Aorta (tissue), 5 donors: ENCODE data around the gene PGAM1. TPM values are rescaled to one million over a fixed set of nuclear protein-coding genes. Genes with fewer than 3 reads are reported as not detected.
"Not testable (repeated sequence)": the region's sequence is repeated elsewhere in the genome, so short reads cannot be mapped to it uniquely, and the experiment has no call there.

Experiments
- ATAC-seq: fragments of 200-7000 bp; cut with Tn5 transposase; one replicate; pipeline ENCODE4 v1.9.1; 2022; ENCODE audit warnings: moderate library complexity; ENCODE audit not compliant: low FRiP score
- DNase-seq, 2 donors: peaks; one replicate each; pipeline ENCODE4 v3.0.0-alpha.2; 2020
- H3K27ac ChIP-seq, 2 donors: one replicate each; pipeline ENCODE4 v1.5.1; 2013; ENCODE audit warnings: low read length in 2 of 2, mild to moderate bottlenecking in 2 of 2, moderate library complexity in 2 of 2, control low read depth in 1 of 2, inconsistent platforms in 1 of 2, low read depth in 1 of 2
- H3K27me3 ChIP-seq, 2 donors: one replicate each; pipeline ENCODE4 v1.6.1; 2013; ENCODE audit warnings: control low read depth in 1 of 2, low read length in 1 of 2, mild to moderate bottlenecking in 1 of 2, moderate library complexity in 1 of 2; ENCODE audit not compliant: insufficient read depth in 2 of 2, control insufficient read depth in 1 of 2
- H3K36me3 ChIP-seq, 2 donors: one replicate each; pipeline ENCODE4 v1.6.1; 2013; ENCODE audit warnings: control low read depth in 1 of 2, low read length in 1 of 2, mild to moderate bottlenecking in 1 of 2; ENCODE audit not compliant: insufficient read depth in 2 of 2, control insufficient read depth in 1 of 2
- H3K4me1 ChIP-seq, 2 donors: one replicate each; pipeline ENCODE4 v1.6.1; 2013; ENCODE audit warnings: low read length in 2 of 2, control low read depth in 1 of 2, mild to moderate bottlenecking in 1 of 2, moderate library complexity in 1 of 2; ENCODE audit not compliant: insufficient read depth in 2 of 2, control insufficient read depth in 1 of 2
- H3K4me3 ChIP-seq, 2 donors: one replicate each; pipeline ENCODE4 v1.5.1; 2013; ENCODE audit warnings: low read length in 2 of 2, control low read depth in 1 of 2, mild to moderate bottlenecking in 1 of 2
- H3K9me3 ChIP-seq: one replicate; pipeline ENCODE4 v1.6.1; 2013; ENCODE audit warnings: mild to moderate bottlenecking, low read length; ENCODE audit not compliant: control insufficient read depth
- WGBS, 2 donors: extraction: QIAGEN DNeasy Blood & Tissue Kit; methylation state at CpG; one replicate each; pipeline ENCODE4 v1.1.7; 2013; 5-methylcytosine and 5-hydroxymethylcytosine counted together
- intact Hi-C, 2 donors: fragments of 100-400 bp; cut with DNase I; formaldehyde crosslinking; loops; one replicate each; pipeline versions ENCODE4 v1.14.2 to v1.15.0; 2022
- polyA plus RNA-seq, 2 donors: library from polyadenylated mRNA; stranded (reverse); fragments of 200-250 nt; gene quantifications; one replicate each; pipeline ENCODE4 v1.2.3, GENCODE V29; 2013
- total RNA-seq, 2 donors: library from RNA; stranded (reverse); fragmentation: NEBNext Ultra II Directional; extraction: Animal tissue kit (Norgen Biotek cat#: 25700); gene quantifications; one replicate each; pipeline ENCODE4 v1.2.1, GENCODE V29; 2021
- donor health status: healthy with polysubstance abuse.
- donor health status: Bipolar disorder and iron deficiency.
- donor health status: DM: no; HTN: no; CAD: no.
- donor health status: DM: no; HTN: no; CAD: no.
- donor health status: DM: yes; HTN: yes; CAD: no.

The PGAM1 gene
- total and polyA plus RNA-seq, 4 donors, result 134 to 189 (median 146) TPM

GRCh38 chr10:97468781-97469180 is 42.8 kb downstream of the PGAM1 start:
- H3K4me1 ChIP-seq, H3K27ac ChIP-seq, DNase-seq, intact Hi-C loops, H3K9me3 ChIP-seq, H3K27me3 ChIP-seq, H3K4me3 ChIP-seq, ATAC-seq: not testable (repeated sequence)
- H3K36me3 ChIP-seq, result peaks cover 7 to 28% of the 10 kb centered on the region in 2 donors
- WGBS, 2 donors, result 94 to 95% methylated on average over 10 to 12 of the region's 12 CpGs

- no peak overlapping the region for H3K27ac ChIP-seq
- no peak for DNase-seq
- peaks cover 10 to 16% of the 10 kb centered on the region in 2 donors for H3K36me3 ChIP-seq
- 96 to 98% methylated on average over 4 of the region's 4 CpGs for WGBS, 2 donors
- peaks cover 0 to 2% of the 10 kb centered on the region in 2 donors for H3K4me1 ChIP-seq
- H3K27me3 ChIP-seq, result no peaks in the 10 kb centered on the region
- no peak overlapping the region for H3K4me3 ChIP-seq
- no peak for ATAC-seq
- no peaks in the 10 kb centered on the region for H3K9me3 ChIP-seq
- intact Hi-C loops, result no loop called here
Observed at GRCh38 chr10:97474918-97475317, 48.9 kb downstream of the PGAM1 start.

GRCh38 chr10:97475936-97476594 is 50.1 kb downstream of the PGAM1 start:
- Histone ChIP-seq H3K4me1 (peaks cover 0 to 2% of the 10 kb centered on the region in 2 donors), H3K9me3 (no peaks in the 10 kb centered on the region), H3K4me3 (no peak overlapping the region), H3K27ac (no peak overlapping the region), H3K27me3 (no peaks in the 10 kb centered on the region), H3K36me3 (peaks cover 10% of the 10 kb centered on the region in 2 donors)
- intact Hi-C loops, result no loop called here
- WGBS, 2 donors, result 61 to 64% methylated on average over 2 of the region's 2 CpGs
- DNase-seq (no peak), ATAC-seq (no peak)

GRCh38 chr10:97479410-97479809 is 53.4 kb downstream of the PGAM1 start:
- H3K27ac ChIP-seq, H3K4me3 ChIP-seq, H3K4me1 ChIP-seq, DNase-seq, ATAC-seq, H3K36me3 ChIP-seq, intact Hi-C loops, H3K27me3 ChIP-seq, H3K9me3 ChIP-seq: not testable (repeated sequence)
- 73 to 74% methylated on average over 4 of the region's 4 CpGs for WGBS, 2 donors

GRCh38 chr10:97479939-97480338 is 53.9 kb downstream of the PGAM1 start:
- no peak overlapping the region for H3K27ac ChIP-seq
- H3K36me3 ChIP-seq, result peaks cover 8 to 10% of the 10 kb centered on the region in 2 donors
- H3K9me3 ChIP-seq, result no peaks in the 10 kb centered on the region
- no peak for DNase-seq
- intact Hi-C loops, result no loop called here
- no peak for ATAC-seq
- H3K4me1 ChIP-seq, result peaks cover 0 to 2% of the 10 kb centered on the region in 2 donors
- H3K4me3 ChIP-seq, result no peak overlapping the region
- no peaks in the 10 kb centered on the region for H3K27me3 ChIP-seq
- 66 to 72% methylated on average over 9 of the region's 9 CpGs for WGBS, 2 donors

GRCh38 chr10:97481071-97481470 is 55.1 kb downstream of the PGAM1 start:
- intact Hi-C loops, result no loop called here
- ATAC-seq (no peak), DNase-seq (no peak)
- H3K4me3 ChIP-seq, result no peak overlapping the region
- peaks cover 0 to 2% of the 10 kb centered on the region in 2 donors for H3K4me1 ChIP-seq
- WGBS, 2 donors, result 85 to 90% methylated on average over 4 of the region's 4 CpGs
- no peak overlapping the region for H3K27ac ChIP-seq
- no peaks in the 10 kb centered on the region for H3K27me3 ChIP-seq
- peaks cover 4 to 10% of the 10 kb centered on the region in 2 donors for H3K36me3 ChIP-seq
- H3K9me3 ChIP-seq, result no peaks in the 10 kb centered on the region

- intact Hi-C loops, result no loop called here
- H3K27me3 ChIP-seq, result no peaks in the 10 kb centered on the region
- H3K36me3 ChIP-seq, result peaks cover 4 to 9% of the 10 kb centered on the region in 2 donors
- no peak overlapping the region for H3K27ac ChIP-seq
- DNase-seq (no peak), ATAC-seq (no peak)
- no peak overlapping the region for H3K4me3 ChIP-seq
- H3K9me3 ChIP-seq, result no peaks in the 10 kb centered on the region
- peaks cover 0 to 2% of the 10 kb centered on the region in 2 donors for H3K4me1 ChIP-seq
- WGBS, 2 donors, result 85 to 93% methylated on average over 1 of the region's 1 CpG
Observed at GRCh38 chr10:97482381-97482780, 56.4 kb downstream of the PGAM1 start.

Other genes starting within 250 kb of the PGAM1 start
- under 1 TPM; 0.19 to 0.42 TPM for gene SLIT1, start 240.2 kb upstream of the PGAM1 start, total RNA-seq
- gene SLIT1, start 240.2 kb upstream of the PGAM1 start, polyA plus RNA-seq, result under 1 TPM; 0.13 to 0.25 TPM
- gene ARHGAP19, start 133.6 kb upstream of the PGAM1 start, total RNA-seq, result 1 to 10 TPM; 9.0 to 9.4 TPM
- 10 to 100 TPM in 1 of 2 donors, 1 to 10 TPM in 1; 1.8 to 12.8 TPM for gene ARHGAP19, start 133.6 kb upstream of the PGAM1 start, polyA plus RNA-seq
- gene FRAT1, start 106.9 kb upstream of the PGAM1 start, total RNA-seq, result 1 to 10 TPM; 2.4 to 4.5 TPM
- gene FRAT1, start 106.9 kb upstream of the PGAM1 start, polyA plus RNA-seq, result 1 to 10 TPM; 1.5 TPM
- gene FRAT2, start 91.5 kb upstream of the PGAM1 start, total RNA-seq, result 1 to 10 TPM; 5.5 to 8.6 TPM
- gene FRAT2, start 91.5 kb upstream of the PGAM1 start, polyA plus RNA-seq, result 1 to 10 TPM; 3.0 to 7.0 TPM
- gene RRP12, start 24.9 kb upstream of the PGAM1 start, total RNA-seq, result 10 to 100 TPM; 25.1 to 31.9 TPM
- gene RRP12, start 24.9 kb upstream of the PGAM1 start, polyA plus RNA-seq, result 10 to 100 TPM in 1 of 2 donors, 1 to 10 TPM in 1; 6.4 to 10.7 TPM
- 10 to 100 TPM; 25.6 to 27.2 TPM for gene EXOSC1, start 19.8 kb downstream of the PGAM1 start, total RNA-seq
- 10 to 100 TPM; 39.4 to 41.9 TPM for gene EXOSC1, start 19.8 kb downstream of the PGAM1 start, polyA plus RNA-seq
- 10 to 100 TPM; 29.6 to 35.6 TPM for gene ZDHHC16, start 20.0 kb downstream of the PGAM1 start, total RNA-seq
- 10 to 100 TPM; 17.8 to 27.8 TPM for gene ZDHHC16, start 20.0 kb downstream of the PGAM1 start, polyA plus RNA-seq
- 10 to 100 TPM; 34.3 to 63.8 TPM for gene MMS19, start 72.2 kb downstream of the PGAM1 start, total RNA-seq
- 10 to 100 TPM; 16.2 to 73.4 TPM for gene MMS19, start 72.2 kb downstream of the PGAM1 start, polyA plus RNA-seq
- 10 to 100 TPM; 15.1 to 15.8 TPM for gene UBTD1, start 72.7 kb downstream of the PGAM1 start, total RNA-seq
- gene UBTD1, start 72.7 kb downstream of the PGAM1 start, polyA plus RNA-seq, result 10 to 100 TPM; 10.1 to 18.9 TPM
- gene ANKRD2, start 146.6 kb downstream of the PGAM1 start, total RNA-seq, result under 1 TPM; 0.39 to 0.78 TPM
- 1 to 10 TPM; 1.4 to 3.1 TPM for gene ANKRD2, start 146.6 kb downstream of the PGAM1 start, polyA plus RNA-seq
- gene HOGA1, start 158.2 kb downstream of the PGAM1 start, total RNA-seq, result 1 to 10 TPM; 1.9 to 4.6 TPM
- 1 to 10 TPM; 3.9 to 4.0 TPM for gene HOGA1, start 158.2 kb downstream of the PGAM1 start, polyA plus RNA-seq
- under 1 TPM; 0.29 to 0.42 TPM for gene C10orf62, start 163.5 kb downstream of the PGAM1 start, total RNA-seq
- under 1 TPM in 1 of 2 donors, not detected in 1; 0.54 TPM for gene C10orf62, start 163.5 kb downstream of the PGAM1 start, polyA plus RNA-seq
- gene MORN4, start 207.3 kb downstream of the PGAM1 start, total RNA-seq, result 1 to 10 TPM; 1.4 to 6.6 TPM
- 1 to 10 TPM; 4.5 to 8.8 TPM for gene MORN4, start 207.3 kb downstream of the PGAM1 start, polyA plus RNA-seq
- 10 to 100 TPM; 14.2 to 16.7 TPM for gene PI4K2A, start 214.5 kb downstream of the PGAM1 start, total RNA-seq
- gene PI4K2A, start 214.5 kb downstream of the PGAM1 start, polyA plus RNA-seq, result 10 to 100 TPM in 1 of 2 donors, 1 to 10 TPM in 1; 6.5 to 10.0 TPM